DND-41 (cell line): ENCODE results near the gene EPB41L3.

Source experiments
- ATAC-seq: fragments of 200-7000 bp; cut with Tn5 transposase; 3 replicates; pipeline ENCODE4 v1.9.1; 2021; ENCODE audit warnings: low read depth; ENCODE audit not compliant: insufficient read depth
- DNase-seq: peaks from one replicate; pipeline ENCODE4 v3.0.0-alpha.2; 2020
- H2AFZ ChIP-seq: 2 replicates; pipeline ENCODE4 v1.6.0; 2012; ENCODE audit warnings: low read depth, low read length
- H3K27ac ChIP-seq: 2 replicates; pipeline ENCODE4 v1.5.1; 2012; ENCODE audit warnings: low read length, inconsistent platforms
- H3K27me3 ChIP-seq: fragments of 200-600 bp; sonication (generic); 2 replicates; pipeline ENCODE4 v1.6.0; 2012; ENCODE audit warnings: low read length, mild to moderate bottlenecking, inconsistent platforms; ENCODE audit not compliant: insufficient read depth, poor library complexity
- H3K36me3 ChIP-seq: 2 replicates; pipeline ENCODE4 v1.5.1; 2012; ENCODE audit warnings: low read length, inconsistent platforms; ENCODE audit not compliant: insufficient read depth
- H3K4me1 ChIP-seq: 2 replicates; pipeline ENCODE4 v1.5.1; 2012; ENCODE audit warnings: mild to moderate bottlenecking, low read length; ENCODE audit not compliant: insufficient read depth
- H3K4me2 ChIP-seq: 2 replicates; pipeline ENCODE4 v1.6.0; 2012; ENCODE audit warnings: mild to moderate bottlenecking, moderate library complexity, low read length, inconsistent platforms; ENCODE audit not compliant: insufficient read depth
- H3K4me3 ChIP-seq, 2 experiments: fragments of 200-600 bp in 1 of 2; shearing (Covaris generic) in 1 of 2; 2 replicates each; pipeline ENCODE4 v1.5.1; 2012 to 2016; ENCODE audit warnings: inconsistent platforms in 2 of 2, low read length in 2 of 2, mild to moderate bottlenecking in 2 of 2, low read depth in 1 of 2, moderate library complexity in 1 of 2
- H3K79me2 ChIP-seq: 2 replicates; pipeline ENCODE4 v1.6.0; 2012; ENCODE audit warnings: low read length, inconsistent platforms; ENCODE audit not compliant: insufficient read depth
- H3K9ac ChIP-seq: 2 replicates; pipeline ENCODE4 v1.6.0; 2012; ENCODE audit warnings: low read depth, mild to moderate bottlenecking, inconsistent platforms, low read length, moderate library complexity
- H3K9me3 ChIP-seq: 2 replicates; pipeline ENCODE4 v1.5.1; 2012; ENCODE audit warnings: low read length, moderate library complexity, mild to moderate bottlenecking, inconsistent platforms; ENCODE audit not compliant: insufficient read depth, severe bottlenecking
- H4K20me1 ChIP-seq: 2 replicates; pipeline ENCODE4 v1.6.0; 2012; ENCODE audit warnings: low read length; ENCODE audit not compliant: insufficient read depth
- EZH2 ChIP-seq: IDR thresholded peaks from 3 replicates; pipeline ENCODE4 v1.6.1; 2012; ENCODE audit warnings: borderline replicate concordance, low read depth, mild to moderate bottlenecking, moderate library complexity, low read length, inconsistent platforms; ENCODE audit not compliant: severe bottlenecking
- TF ChIP-seq, protein P1 (sequence below): IDR thresholded peaks from 2 replicates; pipeline ENCODE4 v1.5.1; 2012; ENCODE audit warnings: borderline replicate concordance, low read length, moderate library complexity, mild to moderate bottlenecking; ENCODE audit not compliant: poor library complexity, severe bottlenecking; ENCODE audit errors: extremely low read depth

EPB41L3 gene

DNA sequence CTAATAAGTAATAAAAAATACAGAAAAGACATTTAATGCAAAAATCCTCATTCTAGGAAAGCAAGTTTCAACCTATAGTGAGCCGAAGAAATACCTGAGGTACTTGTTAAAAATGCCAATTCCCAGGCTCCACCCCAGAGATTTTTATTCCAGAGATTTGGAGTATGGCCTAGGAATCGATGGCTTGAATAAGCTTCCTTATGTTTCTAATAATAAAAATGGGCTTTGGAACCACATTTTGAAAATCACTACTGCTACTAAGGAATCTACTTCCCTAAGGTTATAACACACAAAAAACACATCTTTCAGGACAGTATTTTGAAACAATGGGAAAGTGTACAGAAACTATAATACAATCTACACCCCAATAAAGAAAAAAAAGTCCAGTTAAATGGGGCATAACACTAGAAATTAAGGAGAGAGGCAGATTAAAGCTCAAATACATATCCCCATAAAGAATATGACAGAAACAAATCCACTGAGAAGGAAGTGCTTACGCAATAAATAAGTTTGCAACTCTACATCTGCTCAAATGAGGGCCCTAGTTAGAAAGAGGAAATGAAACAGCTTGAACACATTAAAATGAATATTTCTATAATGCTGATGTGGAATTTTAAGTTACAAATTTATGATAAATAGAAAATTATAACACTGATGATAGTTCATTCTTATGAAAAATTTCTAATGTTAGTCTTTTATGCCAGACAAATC is 103.7 kb downstream of the EPB41L3 start:
- no peak overlapping the region for H3K4me2 ChIP-seq
- H3K36me3 ChIP-seq: no peaks in the 10 kb centered on the region
- no peaks in the 10 kb centered on the region for H3K79me2 ChIP-seq
- no peaks in the 10 kb centered on the region for H3K27me3 ChIP-seq
- TF ChIP-seq EZH2: no peak
- TF ChIP-seq, protein P1, sequence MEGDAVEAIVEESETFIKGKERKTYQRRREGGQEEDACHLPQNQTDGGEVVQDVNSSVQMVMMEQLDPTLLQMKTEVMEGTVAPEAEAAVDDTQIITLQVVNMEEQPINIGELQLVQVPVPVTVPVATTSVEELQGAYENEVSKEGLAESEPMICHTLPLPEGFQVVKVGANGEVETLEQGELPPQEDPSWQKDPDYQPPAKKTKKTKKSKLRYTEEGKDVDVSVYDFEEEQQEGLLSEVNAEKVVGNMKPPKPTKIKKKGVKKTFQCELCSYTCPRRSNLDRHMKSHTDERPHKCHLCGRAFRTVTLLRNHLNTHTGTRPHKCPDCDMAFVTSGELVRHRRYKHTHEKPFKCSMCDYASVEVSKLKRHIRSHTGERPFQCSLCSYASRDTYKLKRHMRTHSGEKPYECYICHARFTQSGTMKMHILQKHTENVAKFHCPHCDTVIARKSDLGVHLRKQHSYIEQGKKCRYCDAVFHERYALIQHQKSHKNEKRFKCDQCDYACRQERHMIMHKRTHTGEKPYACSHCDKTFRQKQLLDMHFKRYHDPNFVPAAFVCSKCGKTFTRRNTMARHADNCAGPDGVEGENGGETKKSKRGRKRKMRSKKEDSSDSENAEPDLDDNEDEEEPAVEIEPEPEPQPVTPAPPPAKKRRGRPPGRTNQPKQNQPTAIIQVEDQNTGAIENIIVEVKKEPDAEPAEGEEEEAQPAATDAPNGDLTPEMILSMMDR: no peak
- no peaks in the 10 kb centered on the region for H3K4me1 ChIP-seq
- H4K20me1 ChIP-seq: no peaks in the 10 kb centered on the region
- no peak overlapping the region for H3K4me3 ChIP-seq
- no peaks in the 10 kb centered on the region for H3K9me3 ChIP-seq
- DNase-seq (no peak), ATAC-seq (no peak)
- H3K9ac ChIP-seq: no peak overlapping the region
- no peak overlapping the region for H2AFZ ChIP-seq
- no peak overlapping the region for H3K27ac ChIP-seq

DNA sequence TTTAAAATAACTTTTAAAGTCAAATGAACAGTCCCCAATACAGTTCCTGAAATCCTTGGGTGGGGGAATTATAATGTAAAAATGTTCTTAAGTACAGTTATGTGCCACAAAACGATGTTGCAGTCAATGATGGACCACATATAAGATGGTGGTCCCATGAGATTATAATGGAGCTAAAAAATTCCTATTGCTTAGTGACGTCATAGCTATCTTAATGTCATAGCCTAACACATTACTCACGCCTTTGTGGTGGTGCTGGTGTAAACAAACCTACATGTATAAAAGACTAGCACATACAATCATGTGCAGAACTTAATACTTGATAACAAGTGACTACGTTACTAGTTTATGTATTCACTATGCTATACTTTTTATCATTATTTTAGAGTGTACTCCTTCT is 109.4 kb downstream of the EPB41L3 start:
- no peak for TF ChIP-seq EZH2
- TF ChIP-seq, protein P1: no peak
- Histone ChIP-seq H3K36me3 (no peaks in the 10 kb centered on the region), H4K20me1 (no peaks in the 10 kb centered on the region), H3K27ac (no peak overlapping the region), H3K4me1 (no peaks in the 10 kb centered on the region), H3K79me2 (no peaks in the 10 kb centered on the region), H2AFZ (no peak overlapping the region), H3K9ac (no peak overlapping the region), H3K27me3 (no peaks in the 10 kb centered on the region), H3K9me3 (no peaks in the 10 kb centered on the region), H3K4me2 (no peak overlapping the region), H3K4me3 (no peak overlapping the region)
- no peak for ATAC-seq
- DNase-seq: no peak

DNA sequence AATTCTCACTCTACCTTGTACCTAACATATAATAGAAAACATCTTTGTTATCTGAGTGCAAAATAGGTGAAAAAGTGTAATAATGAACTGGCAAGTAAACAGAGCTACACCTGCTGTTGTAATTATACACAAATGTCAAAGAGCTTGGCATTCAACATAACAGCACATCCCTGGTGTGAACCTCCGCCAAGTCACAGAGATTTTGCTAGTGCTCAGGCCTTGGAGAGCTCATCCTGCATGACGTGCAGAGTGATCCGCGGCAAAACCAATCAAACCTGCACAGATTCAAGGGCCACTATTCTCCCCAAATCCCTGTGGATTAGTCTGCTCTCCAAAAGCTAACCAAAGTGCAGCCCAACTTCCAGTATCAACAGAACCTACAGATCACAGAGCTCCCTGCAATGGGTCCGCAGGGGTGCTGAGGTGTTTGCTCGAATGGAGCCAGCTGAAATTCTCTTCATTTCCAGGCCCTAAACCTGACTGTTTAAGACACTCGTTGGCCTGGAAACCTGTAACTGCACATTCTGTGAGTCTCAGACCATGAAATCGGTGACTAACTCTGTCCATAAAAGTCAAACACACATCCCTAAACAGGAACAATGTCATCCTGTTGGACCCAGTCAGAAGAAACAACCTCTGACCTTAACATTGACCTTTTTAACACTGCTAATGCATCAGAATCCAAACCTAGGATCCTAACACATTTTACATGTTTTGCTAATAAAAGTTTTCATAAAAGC is 111.8 kb downstream of the EPB41L3 start:
- TF ChIP-seq, protein P1: no peak
- no peak for TF ChIP-seq EZH2
- Histone ChIP-seq H3K9me3 (no peaks in the 10 kb centered on the region), H3K36me3 (no peaks in the 10 kb centered on the region), H3K27me3 (no peaks in the 10 kb centered on the region), H3K4me3 (no peak overlapping the region), H2AFZ (no peak overlapping the region), H4K20me1 (no peaks in the 10 kb centered on the region), H3K79me2 (no peaks in the 10 kb centered on the region), H3K4me1 (no peaks in the 10 kb centered on the region), H3K9ac (no peak overlapping the region), H3K27ac (no peak overlapping the region), H3K4me2 (no peak overlapping the region)
- ATAC-seq: no peak
- DNase-seq: no peak
